HepG2 (cell line): Measurements from ENCODE around the gene HHLA2.

Source experiments
- DPF2 ChIP-seq: sonication (generic); formaldehyde crosslinking; IDR thresholded peaks from 2 replicates; pipeline ENCODE4 v1.4.0; 2020; ENCODE audit warnings: mild to moderate bottlenecking, low read depth, missing genetic modification reagents, borderline replicate concordance
- POLR2A ChIP-seq, 2 experiments: IDR thresholded peaks; 2 replicates each; pipeline ENCODE4 v1.6.1; 2011; ENCODE audit warnings: low read depth in 2 of 2, low read length in 2 of 2, mild to moderate bottlenecking in 1 of 2, moderate library complexity in 1 of 2; ENCODE audit not compliant: insufficient read depth in 1 of 2
- THYN1 ChIP-seq: sonication (generic); formaldehyde crosslinking; IDR thresholded peaks from 2 replicates; pipeline ENCODE4 v1.8.1; 2023; ENCODE audit warnings: low read depth, mild to moderate bottlenecking, moderate library complexity, missing genetic modification reagents, borderline replicate concordance

DNA sequence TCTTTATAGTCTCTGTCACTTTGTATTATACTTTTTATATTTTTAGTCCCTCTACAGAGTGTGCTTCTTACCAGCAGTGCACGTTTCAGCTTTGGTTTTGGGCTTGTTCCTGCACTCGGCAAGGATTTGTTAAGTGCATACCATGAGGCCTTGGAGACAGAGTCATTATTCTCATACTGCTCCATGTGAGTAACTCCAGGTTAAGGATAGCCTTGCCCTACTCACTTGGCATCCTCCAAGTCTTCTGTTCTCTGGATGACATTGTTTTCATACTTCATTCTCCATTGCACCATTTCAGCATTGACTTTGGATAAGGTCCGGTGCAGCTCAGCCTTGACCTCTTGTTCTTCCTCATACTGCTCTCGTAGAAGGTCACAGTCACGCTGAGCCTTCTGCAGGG, 117.7 kb downstream of the HHLA2 start:
- TF ChIP-seq DPF2 (CRISPR knock-in tag) = no peak
- TF ChIP-seq THYN1 (CRISPR knock-in tag) = no peak
- TF ChIP-seq POLR2A (IDR thresholded peaks at IDR 0.05; ENCODE audit: insufficient read depth in 1 of 2, low read depth in 2 of 2, low read length in 2 of 2) = no peak
